ENCODE results near the gene CCDC57. TPM values are rescaled to one million over a fixed set of nuclear protein-coding genes. Genes with fewer than 3 reads are reported as not detected.

CCDC57 gene
- total RNA-seq, 1 experiment from 2014 or later: 36.6 TPM

DNA sequence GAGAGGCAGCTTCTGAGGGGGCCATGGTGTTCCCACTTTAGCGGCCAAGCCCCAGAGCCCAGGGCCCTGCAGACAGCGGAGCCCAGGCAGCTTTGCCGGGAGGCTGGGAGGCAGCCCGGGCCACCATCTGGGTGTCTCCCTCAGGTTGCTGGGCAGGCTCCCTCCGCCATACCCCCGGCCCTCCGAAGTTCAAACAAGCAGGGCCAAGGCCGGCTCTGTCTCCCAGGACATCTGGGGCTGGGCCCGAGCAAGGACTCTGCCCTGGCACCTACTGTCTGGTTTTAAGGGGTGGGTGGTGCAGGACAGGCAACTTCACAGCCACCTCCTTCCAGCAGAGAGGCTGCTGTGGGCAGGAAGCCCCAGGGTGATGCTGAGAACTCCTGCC, 149.7 kb downstream of the CCDC57 start:
- Histone ChIP-seq H3K9ac (ENCODE audit: low read length) (no peak overlapping the region), H3K9me3 (ENCODE audit: low read length) (no peaks in the 10 kb centered on the region), H3K4me1 (ENCODE audit: insufficient read depth, low read length) (peaks cover 17% of the 10 kb centered on the region), H3K79me2 (ENCODE audit: low read length) (peaks cover 29% of the 10 kb centered on the region), H3K27ac (ENCODE audit: low read length) (no peak overlapping the region), H2AFZ (ENCODE audit: low read length) (no peak overlapping the region), H3K27me3 (ENCODE audit: low read length) (no peaks in the 10 kb centered on the region), H4K20me1 (ENCODE audit: low read length) (no peaks in the 10 kb centered on the region), H3K9me2 (replicated peaks; ENCODE audit: low read length) (no peaks in the 10 kb centered on the region), H3F3A (ENCODE audit: low read length, unreplicated experiment) (no peaks in the 10 kb centered on the region), H3K4me3 (ENCODE audit: low read length) (no peak overlapping the region), H3K36me3 (ENCODE audit: low read depth, low read length) (peaks cover 38% of the 10 kb centered on the region), H3K4me2 (ENCODE audit: low read length) (no peak overlapping the region)
- no TSS peak for BruUV-seq (replicated peaks)
- ATAC-seq: no peak
- DNase-seq: no peak
- intact Hi-C loops (cut with micrococcal nuclease): no loop called here
- CTCF ChIA-PET: no interaction called here
- POLR2A ChIA-PET (ENCODE audit: unreplicated experiment): no interaction called here
- no peak for TF ChIP-seq CTCF (conservative IDR thresholded peaks at IDR 0.05; ENCODE audit: low read depth, low read length)
- no peak for TF ChIP-seq EZH2 (IDR thresholded peaks at IDR 0.05; ENCODE audit: low read length, unreplicated experiment)
- TF ChIP-seq EZH2phosphoT487 (IDR thresholded peaks at IDR 0.05; ENCODE audit: borderline replicate concordance, low read length): no peak

GRCh38 chr17:82062076-82062983, 150.3 kb downstream of the CCDC57 start:
- DNase-seq: no peak
- H3K4me2 ChIP-seq (ENCODE audit: low read length): no peak overlapping the region
- BruUV-seq (replicated peaks): no TSS peak
- H3K4me1 ChIP-seq (ENCODE audit: insufficient read depth, low read length): peaks cover 17% of the 10 kb centered on the region
- intact Hi-C loops (cut with micrococcal nuclease): no loop called here
- H3F3A ChIP-seq (ENCODE audit: low read length, unreplicated experiment): no peaks in the 10 kb centered on the region
- no peak overlapping the region for H3K9ac ChIP-seq (ENCODE audit: low read length)
- H3K4me3 ChIP-seq (ENCODE audit: low read length): no peak overlapping the region
- no peak for TF ChIP-seq EZH2phosphoT487 (IDR thresholded peaks at IDR 0.05; ENCODE audit: borderline replicate concordance, low read length)
- peak; percentile 10; the same call in 1 of the 2 replicates for TF ChIP-seq CTCF (conservative IDR thresholded peaks at IDR 0.05; ENCODE audit: low read depth, low read length)
- H3K27ac ChIP-seq (ENCODE audit: low read length): no peak overlapping the region
- no peaks in the 10 kb centered on the region for H4K20me1 ChIP-seq (ENCODE audit: low read length)
- H2AFZ ChIP-seq (ENCODE audit: low read length): no peak overlapping the region
- no peaks in the 10 kb centered on the region for H3K9me2 ChIP-seq (replicated peaks; ENCODE audit: low read length)
- H3K36me3 ChIP-seq (ENCODE audit: low read depth, low read length): peaks cover 44% of the 10 kb centered on the region
- ChIA-PET POLR2A (ENCODE audit: unreplicated experiment) (no interaction called here), CTCF (no interaction called here)
- H3K27me3 ChIP-seq (ENCODE audit: low read length): no peaks in the 10 kb centered on the region
- no peaks in the 10 kb centered on the region for H3K9me3 ChIP-seq (ENCODE audit: low read length)
- peaks cover 29% of the 10 kb centered on the region for H3K79me2 ChIP-seq (ENCODE audit: low read length)
- ATAC-seq: no peak
